UCSD-AML1 (cell line): Measurements from ENCODE around the gene PDGFRB.

Source experiments
- DNase-seq: peaks from one replicate; lab custom pipeline; 2025; ENCODE audit not compliant: unreplicated experiment; lab: John Stamatoyannopoulos, UW

The PDGFRB gene

GRCh38 chr5:150132740-150133139, 22.9 kb downstream of the PDGFRB start:
- DNase-seq: no peak

- DNase-seq: peak; percentile 38
These were observed 23.5 kb downstream of the PDGFRB start for GRCh38 chr5:150131978-150132694.

- DNase-seq: no peak
These were observed 24.2 kb downstream of the PDGFRB start for GRCh38 chr5:150131461-150131860.

GRCh38 chr5:150130493-150130922, 25.1 kb downstream of the PDGFRB start:
- no peak for DNase-seq

- peak; percentile 70 for DNase-seq
These were observed 25.7 kb downstream of the PDGFRB start for GRCh38 chr5:150129813-150130492.

- no peak for DNase-seq
These were observed 26.2 kb downstream of the PDGFRB start for GRCh38 chr5:150129454-150129812.

GRCh38 chr5:150126921-150127265, 28.8 kb downstream of the PDGFRB start:
- no peak for DNase-seq

- DNase-seq: no peak
These were observed 29.3 kb downstream of the PDGFRB start for GRCh38 chr5:150126199-150126920.

GRCh38 chr5:150125334-150125733, 30.3 kb downstream of the PDGFRB start:
- DNase-seq: no peak

- no peak for DNase-seq
These were observed 31.0 kb downstream of the PDGFRB start for GRCh38 chr5:150124596-150124995.

- no peak for DNase-seq
These were observed 31.5 kb downstream of the PDGFRB start for GRCh38 chr5:150124111-150124557.

GRCh38 chr5:150123542-150123941, 32.1 kb downstream of the PDGFRB start:
- no peak for DNase-seq

GRCh38 chr5:150122536-150123481, 32.8 kb downstream of the PDGFRB start:
- DNase-seq: no peak

- peak; percentile 57 for DNase-seq
These were observed 33.5 kb downstream of the PDGFRB start for GRCh38 chr5:150122158-150122510.

GRCh38 chr5:150121448-150122157, 34.0 kb downstream of the PDGFRB start:
- no peak for DNase-seq

- DNase-seq: no peak
These were observed 34.8 kb downstream of the PDGFRB start for GRCh38 chr5:150120617-150121447.

GRCh38 chr5:150120062-150120441, 35.6 kb downstream of the PDGFRB start:
- DNase-seq: no peak

GRCh38 chr5:150119421-150120061, 36.1 kb downstream of the PDGFRB start:
- no peak for DNase-seq
